IMR-90 (cell line): ENCODE data around the gene TLX1. TPM values are rescaled to one million over a fixed set of nuclear protein-coding genes. Genes with fewer than 3 reads are reported as not detected.

Experiments
- ATAC-seq: fragments of 200-7000 bp; cut with Tn5 transposase; 2 replicates; pipeline ENCODE4 v1.9.1; 2020; ENCODE audit warnings: low read depth, mild to moderate bottlenecking, moderate library complexity
- BruUV-seq: library from RNA; stranded (reverse); fragments of 400-500 nt; replicated peaks from 2 replicates; lab custom pipeline; 2021; lab: Mats Ljungman, UMichigan
- CTCF ChIA-PET: fragments of 300-600 bp; formaldehyde crosslinking; extraction: SDS; loops from one replicate; lab custom pipeline; 2021; ENCODE audit warnings: antibody characterized with exemption; lab: Yijun Ruan, JAX
- POLR2A ChIA-PET: fragments of 300-600 bp; sonication (Branson Sonifier 250); formaldehyde crosslinking; loops from one replicate; lab custom pipeline; 2022; ENCODE audit warnings: antibody characterized with exemption; ENCODE audit not compliant: unreplicated experiment; lab: Charles Lee
- DNase-seq: peaks from one replicate; pipeline ENCODE4 v3.0.0; 2013
- H2AFZ ChIP-seq: replicated peaks from 2 replicates; pipeline ENCODE3; 2013; ENCODE audit warnings: low read length, mild to moderate bottlenecking; ENCODE audit not compliant: poor library complexity
- H2AK5ac ChIP-seq: 2 replicates; pipeline ENCODE4 v1.6.1; 2013; ENCODE audit warnings: low read depth, low read length, inconsistent platforms
- H2AK9ac ChIP-seq: replicated peaks from 2 replicates; pipeline ENCODE3; 2013; ENCODE audit warnings: mild to moderate bottlenecking, low read depth, low read length, moderate library complexity; ENCODE audit not compliant: poor library complexity
- H2BK120ac ChIP-seq: 2 replicates; pipeline ENCODE4 v1.6.1; 2013; ENCODE audit warnings: low read depth, low read length, inconsistent platforms
- H2BK15ac ChIP-seq: 3 replicates; pipeline ENCODE4 v1.6.1; 2013; ENCODE audit warnings: low read depth, low read length, inconsistent platforms
- H2BK20ac ChIP-seq: 2 replicates; pipeline ENCODE4 v1.6.1; 2013; ENCODE audit warnings: low read depth, mild to moderate bottlenecking, inconsistent platforms, low read length, moderate library complexity
- H2BK5ac ChIP-seq: 2 replicates; pipeline ENCODE4 v1.6.1; 2013; ENCODE audit warnings: mild to moderate bottlenecking, low read depth, low read length, inconsistent platforms; ENCODE audit not compliant: poor library complexity, severe bottlenecking
- H3K14ac ChIP-seq: replicated peaks from 2 replicates; pipeline ENCODE4 v1.6.1; 2013; ENCODE audit warnings: low read depth, low read length, inconsistent platforms
- H3K18ac ChIP-seq: 2 replicates; pipeline ENCODE4 v1.6.1; 2013; ENCODE audit warnings: low read depth, low read length, control low read depth
- H3K23ac ChIP-seq: 2 replicates; pipeline ENCODE4 v1.6.1; 2013; ENCODE audit warnings: low read depth, low read length, inconsistent platforms
- H3K27ac ChIP-seq: 2 replicates; pipeline ENCODE4 v1.5.1; 2013; ENCODE audit warnings: mild to moderate bottlenecking, control low read depth, low read length; ENCODE audit not compliant: insufficient read depth
- H3K27me3 ChIP-seq: 2 replicates; pipeline ENCODE4 v1.6.1; 2013; ENCODE audit warnings: low read length; ENCODE audit not compliant: control insufficient read depth, insufficient read depth
- H3K36me3 ChIP-seq: 2 replicates; pipeline ENCODE4 v1.6.1; 2013; ENCODE audit warnings: low read length, mixed read lengths; ENCODE audit not compliant: control insufficient read depth, insufficient read depth
- H3K4ac ChIP-seq: 2 replicates; pipeline ENCODE4 v1.6.1; 2013; ENCODE audit warnings: low read depth, low read length, inconsistent platforms
- H3K4me1 ChIP-seq: 2 replicates; pipeline ENCODE4 v1.6.1; 2013; ENCODE audit warnings: low read length, mixed read lengths; ENCODE audit not compliant: control insufficient read depth, insufficient read depth
- H3K4me2 ChIP-seq: 2 replicates; pipeline ENCODE4 v1.6.1; 2013; ENCODE audit warnings: low read depth, mild to moderate bottlenecking, control low read depth, low read length, moderate library complexity
- H3K4me3 ChIP-seq: 2 replicates; pipeline ENCODE4 v1.5.1; 2013; ENCODE audit warnings: low read depth, mild to moderate bottlenecking, control low read depth, low read length, moderate library complexity; ENCODE audit not compliant: insufficient read depth
- H3K56ac ChIP-seq: 2 replicates; pipeline ENCODE4 v1.6.1; 2013; ENCODE audit warnings: low read length, inconsistent platforms; ENCODE audit not compliant: insufficient read depth; ENCODE audit errors: extremely low read depth
- H3K79me1 ChIP-seq, 2 experiments: 2 replicates each; pipeline ENCODE4 v1.6.1; 2013; ENCODE audit warnings: low read length in 2 of 2, inconsistent platforms in 1 of 2, low read depth in 1 of 2
- H3K9ac ChIP-seq: 2 replicates; pipeline ENCODE4 v1.6.1; 2013; ENCODE audit warnings: low read depth, low read length, control low read depth
- H3K9me1 ChIP-seq: 2 replicates; pipeline ENCODE4 v1.6.1; 2013; ENCODE audit warnings: low read length, inconsistent platforms; ENCODE audit not compliant: insufficient read depth
- H3K9me3 ChIP-seq: 2 replicates; pipeline ENCODE4 v1.6.1; 2013; ENCODE audit warnings: low read length; ENCODE audit not compliant: control insufficient read depth, insufficient read depth
- H4K20me1 ChIP-seq: 2 replicates; pipeline ENCODE4 v1.6.1; 2013; ENCODE audit warnings: low read length, inconsistent platforms; ENCODE audit not compliant: insufficient read depth
- H4K5ac ChIP-seq: 2 replicates; pipeline ENCODE4 v1.6.1; 2013; ENCODE audit warnings: mild to moderate bottlenecking, low read depth, low read length, control low read depth
- H4K8ac ChIP-seq, 2 experiments: 2 replicates each; pipeline ENCODE4 v1.6.1; 2013; ENCODE audit warnings: low read depth in 2 of 2, low read length in 2 of 2, control low read depth in 1 of 2, inconsistent platforms in 1 of 2
- H4K91ac ChIP-seq: 2 replicates; pipeline ENCODE4 v1.6.1; 2013; ENCODE audit warnings: low read depth, low read length, inconsistent platforms; ENCODE audit not compliant: insufficient read depth
- BHLHE40 ChIP-seq: fragments of 150-350 bp; IDR thresholded peaks from 2 replicates; pipeline ENCODE4 v1.6.1; 2016; ENCODE audit warnings: mild to moderate bottlenecking, low read depth, low read length
- CEBPB ChIP-seq: IDR thresholded peaks from 2 replicates; pipeline ENCODE4 v1.6.1; 2012; ENCODE audit warnings: low read depth, low read length, improper control_type of control experiment
- CHD1 ChIP-seq: IDR thresholded peaks from 2 replicates; pipeline ENCODE4 v1.6.1; 2012; ENCODE audit warnings: low read depth, low read length, improper control_type of control experiment
- CTCF ChIP-seq: conservative IDR thresholded peaks from 2 replicates; pipeline ENCODE4 v1.5.1; 2012; ENCODE audit warnings: mild to moderate bottlenecking, low read depth, low read length, improper control_type of control experiment
- ELK1 ChIP-seq: fragments of 150-350 bp; IDR thresholded peaks from 2 replicates; pipeline ENCODE4 v1.6.1; 2016; ENCODE audit warnings: low read depth, mild to moderate bottlenecking, low read length, moderate library complexity, borderline replicate concordance
- FOS ChIP-seq: fragments of 150-350 bp; IDR thresholded peaks from 2 replicates; pipeline ENCODE4 v1.6.1; 2016; ENCODE audit warnings: low read depth, low read length
- MAFK ChIP-seq: IDR thresholded peaks from 2 replicates; pipeline ENCODE4 v1.6.1; 2012; ENCODE audit warnings: low read depth, low read length, improper control_type of control experiment
- MAZ ChIP-seq: IDR thresholded peaks from 2 replicates; pipeline ENCODE4 v1.6.1; 2012; ENCODE audit warnings: low read depth, mild to moderate bottlenecking, low read length, improper control_type of control experiment, moderate library complexity, borderline replicate concordance
- MXI1 ChIP-seq: IDR thresholded peaks from 2 replicates; pipeline ENCODE4 v1.6.1; 2012; ENCODE audit warnings: low read depth, mild to moderate bottlenecking, low read length, moderate library complexity, borderline replicate concordance
- NFE2L2 ChIP-seq: fragments of 150-350 bp; IDR thresholded peaks from 2 replicates; pipeline ENCODE4 v1.6.1; 2016; ENCODE audit warnings: low read depth, mild to moderate bottlenecking, low read length
- POLR2A ChIP-seq: IDR thresholded peaks from 2 replicates; pipeline ENCODE4 v1.6.1; 2012; ENCODE audit warnings: mild to moderate bottlenecking, low read depth, low read length
- RAD21 ChIP-seq: IDR thresholded peaks from 2 replicates; pipeline ENCODE4 v1.6.1; 2012; ENCODE audit warnings: low read length, improper control_type of control experiment
- RCOR1 ChIP-seq: IDR thresholded peaks from 2 replicates; pipeline ENCODE4 v1.6.1; 2012; ENCODE audit warnings: mild to moderate bottlenecking, low read length, improper control_type of control experiment; ENCODE audit not compliant: insufficient replicate concordance
- RFX5 ChIP-seq: IDR thresholded peaks from 2 replicates; pipeline ENCODE4 v1.8.0; 2012; ENCODE audit warnings: low read depth, mild to moderate bottlenecking, low read length, moderate library complexity
- SMC3 ChIP-seq: fragments of 150-350 bp; IDR thresholded peaks from 2 replicates; pipeline ENCODE4 v1.6.1; 2016; ENCODE audit warnings: low read depth, mild to moderate bottlenecking, antibody characterized with exemption, low read length, moderate library complexity
- USF2 ChIP-seq: fragments of 150-350 bp; IDR thresholded peaks from 2 replicates; pipeline ENCODE4 v1.6.1; 2017; ENCODE audit warnings: mild to moderate bottlenecking, antibody characterized with exemption, low read length, low read depth
- WGBS, 2 experiments: methylation state at CpG; one replicate each; pipeline versions ENCODE4 v1.1.5 to v1.1.7; 2013; ENCODE audit warnings: missing lambda C conversion rate in 2 of 2; ENCODE audit not compliant: insufficient read length in 1 of 2; ENCODE audit errors: extremely low coverage in 2 of 2; 5-methylcytosine and 5-hydroxymethylcytosine counted together
- dilution Hi-C: fragments of 300-500 bp; cut with HindIII; formaldehyde crosslinking; loops from one replicate; pipeline ENCODE4 v1.14.3; 2018; ENCODE audit warnings: low sequenced_read_pairs; ENCODE audit not compliant: unreplicated experiment
- in situ Hi-C: fragments of 300-500 bp; cut with MboI; formaldehyde crosslinking; loops from 3 replicates; pipeline ENCODE4 v1.14.3; 2019; ENCODE audit warnings: low sequenced_read_pairs, inconsistent platforms, mixed read lengths
- intact Hi-C: fragments of 100-400 bp; cut with micrococcal nuclease; formaldehyde crosslinking; loops from 2 replicates; pipeline ENCODE4 v1.10.0; 2022
- polyA plus RNA-seq, 3 experiments: library from polyadenylated mRNA; depleted of rRNA; stranded (reverse); fragments of >200 nt; gene quantifications; 2 replicates each; pipeline ENCODE4 v1.2.3, GENCODE V29; 2012; ENCODE audit warnings: low replicate concordance in 1 of 3
- total RNA-seq: library from RNA; depleted of rRNA; stranded (reverse); fragments of >200 nt; gene quantifications from 2 replicates; pipeline ENCODE4 v1.2.3, GENCODE V29; 2012

Gene TLX1
- total and polyA plus RNA-seq, 2 of the 4 experiments (the other 2 are of a cell fraction), result not detected

GRCh38 chr10:101103430-101103829 is 27.7 kb upstream of the TLX1 start:
- peaks cover 72% of the 10 kb centered on the region for H3K27me3 ChIP-seq
- H3K9ac ChIP-seq, result no peak overlapping the region
- no peak overlapping the region for H2AK9ac ChIP-seq
- no peaks in the 10 kb centered on the region for H3K36me3 ChIP-seq
- H3K4me3 ChIP-seq, result no peak overlapping the region
- H3K4ac ChIP-seq, result no peak overlapping the region
- no peak overlapping the region for H3K14ac ChIP-seq
- H3K4me1 ChIP-seq, result no peaks in the 10 kb centered on the region
- dilution Hi-C loops (no loop called here), in situ Hi-C loops (no loop called here), intact Hi-C loops (no loop called here)
- no peak overlapping the region for H2BK20ac ChIP-seq
- H4K91ac ChIP-seq, result no peak overlapping the region
- H3K27ac ChIP-seq, result no peak overlapping the region
- no peak overlapping the region for H4K8ac ChIP-seq
- H4K5ac ChIP-seq, result no peak overlapping the region
- no peaks in the 10 kb centered on the region for H4K20me1 ChIP-seq
- no peak overlapping the region for H3K18ac ChIP-seq
- DNase-seq (no peak), ATAC-seq (no peak)
- ChIA-PET CTCF (interaction anchor here (1.2 kb wide), 1 partner anchor 39 kb away, joined by 3 read pairs; no protein-coding TSS in a partner anchor), POLR2A (no interaction called here)
- no peak overlapping the region for H2AFZ ChIP-seq
- H3K9me3 ChIP-seq, result no peaks in the 10 kb centered on the region
- WGBS, 2 experiments, result 47% methylated on average over 2 of the region's 2 CpGs; no CpG with 5 or more reads in 1 of the 2 experiments
- H3K23ac ChIP-seq, result no peak overlapping the region
- H3K56ac ChIP-seq, result no peak overlapping the region
- H2BK5ac ChIP-seq, result no peak overlapping the region
- no peaks in the 10 kb centered on the region for H3K79me1 ChIP-seq
- H2BK15ac ChIP-seq, result no peak overlapping the region
- H3K9me1 ChIP-seq, result no peaks in the 10 kb centered on the region
- H2AK5ac ChIP-seq, result no peak overlapping the region
- no peak overlapping the region for H2BK120ac ChIP-seq
- no peak overlapping the region for H3K4me2 ChIP-seq
- no TSS peak for BruUV-seq
- TF ChIP-seq RAD21, result no peak
- TF ChIP-seq CHD1, result no peak
- no peak for TF ChIP-seq SMC3
- no peak for TF ChIP-seq CTCF
- no peak for TF ChIP-seq MXI1
- no peak for TF ChIP-seq USF2
- TF ChIP-seq RFX5, result no peak
- no peak for TF ChIP-seq POLR2A
- no peak for TF ChIP-seq NFE2L2
- TF ChIP-seq ELK1, result no peak
- no peak for TF ChIP-seq MAZ
- TF ChIP-seq BHLHE40, result no peak
- TF ChIP-seq MAFK, result no peak
- no peak for TF ChIP-seq CEBPB
- TF ChIP-seq FOS, result no peak
- no peak for TF ChIP-seq RCOR1
